Calu3 (cell line): ENCODE measurements around the gene SLC30A7. TPM values are rescaled to one million over a fixed set of nuclear protein-coding genes. Genes with fewer than 3 reads are reported as not detected.
"Not testable (repeated sequence)": the region's sequence is repeated elsewhere in the genome, so short reads cannot be mapped to it uniquely, and the experiment has no call there.

Experiments
- BruUV-seq: library from RNA; stranded (reverse); fragments of 400-500 nt; replicated peaks from 2 replicates; lab custom pipeline; 2021; lab: Mats Ljungman, UMichigan
- CTCF ChIA-PET: fragments of 300-600 bp; sonication (Branson Sonifier 250); formaldehyde crosslinking; loops from one replicate; lab custom pipeline; 2022; ENCODE audit warnings: antibody characterized with exemption; lab: Charles Lee
- DNase-seq: peaks from one replicate; pipeline ENCODE4 v3.0.0; 2022
- H3K27ac Mint-ChIP-seq: one replicate; pipeline ENCODE4 v1.8.0; 2022; ENCODE audit warnings: mixed read lengths; ENCODE audit not compliant: unreplicated experiment
- H3K27me3 Mint-ChIP-seq: one replicate; pipeline ENCODE4 v1.8.0; 2022; ENCODE audit warnings: mixed read lengths; ENCODE audit not compliant: unreplicated experiment
- H3K36me3 Mint-ChIP-seq: one replicate; pipeline ENCODE4 v1.8.0; 2022; ENCODE audit warnings: mild to moderate bottlenecking, moderate library complexity, mixed read lengths; ENCODE audit not compliant: insufficient read depth, unreplicated experiment
- H3K4me1 Mint-ChIP-seq: one replicate; pipeline ENCODE4 v1.8.0; 2022; ENCODE audit warnings: mild to moderate bottlenecking, low read depth, mixed read lengths; ENCODE audit not compliant: unreplicated experiment
- H3K4me3 Mint-ChIP-seq: one replicate; pipeline ENCODE4 v1.8.0; 2022; ENCODE audit warnings: mild to moderate bottlenecking, low read depth, moderate library complexity, mixed read lengths; ENCODE audit not compliant: unreplicated experiment
- H3K9me3 Mint-ChIP-seq: one replicate; pipeline ENCODE4 v1.8.0; 2022; ENCODE audit warnings: low read depth, mixed read lengths; ENCODE audit not compliant: unreplicated experiment
- intact Hi-C: fragments of 100-400 bp; cut with micrococcal nuclease; formaldehyde crosslinking; loops from one replicate; pipeline ENCODE4 v1.10.0; 2022; ENCODE audit not compliant: unreplicated experiment
- total RNA-seq: library from RNA; stranded (reverse); gene quantifications from 2 replicates; pipeline ENCODE4 v1.2.3, GENCODE V29; 2022
- TF ChIP-seq, protein P1 (sequence below): fragments of 200-600 bp; IDR thresholded peaks from one replicate; pipeline ENCODE4 v1.8.0; 2022; ENCODE audit warnings: antibody characterized with exemption; ENCODE audit not compliant: unreplicated experiment

Gene SLC30A7
- total RNA-seq, 1 experiment from 2014 or later: 38.2 TPM

DNA sequence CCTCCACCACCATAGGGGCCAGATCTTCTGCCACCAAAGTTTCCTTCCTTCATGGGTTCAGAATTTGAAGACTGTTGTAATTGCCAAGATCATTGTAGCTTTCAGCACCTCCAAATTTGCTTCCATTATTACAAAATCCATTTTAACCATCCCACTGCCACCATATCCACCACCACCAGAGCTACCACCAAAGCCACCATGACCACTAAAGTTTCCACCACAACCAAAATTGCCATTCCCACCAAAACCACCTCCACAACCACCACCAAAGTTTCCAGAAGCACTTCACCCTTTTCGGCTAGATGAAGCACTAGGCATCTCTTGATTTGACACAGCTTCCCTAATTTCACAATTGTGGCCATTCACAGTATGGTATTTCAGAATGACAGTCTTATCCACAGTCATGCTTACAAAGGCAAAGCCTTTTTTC, 45.2 kb downstream of the SLC30A7 start:
- CTCF ChIA-PET: no interaction called here
- TF ChIP-seq, protein P1, sequence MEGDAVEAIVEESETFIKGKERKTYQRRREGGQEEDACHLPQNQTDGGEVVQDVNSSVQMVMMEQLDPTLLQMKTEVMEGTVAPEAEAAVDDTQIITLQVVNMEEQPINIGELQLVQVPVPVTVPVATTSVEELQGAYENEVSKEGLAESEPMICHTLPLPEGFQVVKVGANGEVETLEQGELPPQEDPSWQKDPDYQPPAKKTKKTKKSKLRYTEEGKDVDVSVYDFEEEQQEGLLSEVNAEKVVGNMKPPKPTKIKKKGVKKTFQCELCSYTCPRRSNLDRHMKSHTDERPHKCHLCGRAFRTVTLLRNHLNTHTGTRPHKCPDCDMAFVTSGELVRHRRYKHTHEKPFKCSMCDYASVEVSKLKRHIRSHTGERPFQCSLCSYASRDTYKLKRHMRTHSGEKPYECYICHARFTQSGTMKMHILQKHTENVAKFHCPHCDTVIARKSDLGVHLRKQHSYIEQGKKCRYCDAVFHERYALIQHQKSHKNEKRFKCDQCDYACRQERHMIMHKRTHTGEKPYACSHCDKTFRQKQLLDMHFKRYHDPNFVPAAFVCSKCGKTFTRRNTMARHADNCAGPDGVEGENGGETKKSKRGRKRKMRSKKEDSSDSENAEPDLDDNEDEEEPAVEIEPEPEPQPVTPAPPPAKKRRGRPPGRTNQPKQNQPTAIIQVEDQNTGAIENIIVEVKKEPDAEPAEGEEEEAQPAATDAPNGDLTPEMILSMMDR: no peak
- H3K36me3 Mint-ChIP-seq: peaks cover 5% of the 10 kb centered on the region

DNA sequence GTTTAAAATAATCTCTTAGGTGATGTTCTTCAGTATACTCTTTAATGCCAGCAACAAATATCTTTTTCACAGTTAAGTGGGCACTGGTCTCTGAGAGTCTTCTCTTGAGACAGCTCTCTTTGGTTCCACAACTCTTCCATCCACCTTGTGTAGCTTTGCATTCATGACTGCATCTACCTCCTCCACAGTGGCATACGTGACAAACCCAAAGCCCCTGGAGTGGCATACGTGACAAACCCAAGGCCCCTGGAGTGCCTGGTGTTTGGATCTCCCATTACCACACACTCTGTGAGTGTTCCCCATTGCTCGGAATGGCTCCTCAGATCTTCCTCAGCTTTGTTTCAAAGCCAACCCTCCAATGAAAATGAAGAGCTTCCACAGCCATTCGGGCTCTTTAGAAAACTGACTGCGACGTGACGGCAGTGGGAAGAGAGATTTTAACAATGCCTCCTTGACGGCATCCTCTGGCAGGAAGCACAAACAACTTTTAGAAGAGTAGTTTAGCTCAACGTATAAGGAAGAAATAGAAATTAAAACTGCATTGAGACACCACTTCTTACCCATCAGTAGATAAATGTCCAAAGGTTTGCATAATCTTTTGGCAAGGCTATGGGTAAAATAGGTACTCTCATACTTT, 45.8 kb downstream of the SLC30A7 start:
- CTCF ChIA-PET: no interaction called here
- intact Hi-C loops: no loop called here
- H3K4me3 Mint-ChIP-seq: no peak overlapping the region

More for the DNA sequence above, 45.2 kb downstream of the SLC30A7 start:
- H3K9me3 Mint-ChIP-seq: no peaks in the 10 kb centered on the region
- intact Hi-C loops: no loop called here
- H3K4me1 Mint-ChIP-seq: no peaks in the 10 kb centered on the region
- H3K27me3 Mint-ChIP-seq: no peaks in the 10 kb centered on the region
- no TSS peak for BruUV-seq
- DNase-seq: no peak
- no peak overlapping the region for H3K4me3 Mint-ChIP-seq
- H3K27ac Mint-ChIP-seq: no peak overlapping the region

DNA sequence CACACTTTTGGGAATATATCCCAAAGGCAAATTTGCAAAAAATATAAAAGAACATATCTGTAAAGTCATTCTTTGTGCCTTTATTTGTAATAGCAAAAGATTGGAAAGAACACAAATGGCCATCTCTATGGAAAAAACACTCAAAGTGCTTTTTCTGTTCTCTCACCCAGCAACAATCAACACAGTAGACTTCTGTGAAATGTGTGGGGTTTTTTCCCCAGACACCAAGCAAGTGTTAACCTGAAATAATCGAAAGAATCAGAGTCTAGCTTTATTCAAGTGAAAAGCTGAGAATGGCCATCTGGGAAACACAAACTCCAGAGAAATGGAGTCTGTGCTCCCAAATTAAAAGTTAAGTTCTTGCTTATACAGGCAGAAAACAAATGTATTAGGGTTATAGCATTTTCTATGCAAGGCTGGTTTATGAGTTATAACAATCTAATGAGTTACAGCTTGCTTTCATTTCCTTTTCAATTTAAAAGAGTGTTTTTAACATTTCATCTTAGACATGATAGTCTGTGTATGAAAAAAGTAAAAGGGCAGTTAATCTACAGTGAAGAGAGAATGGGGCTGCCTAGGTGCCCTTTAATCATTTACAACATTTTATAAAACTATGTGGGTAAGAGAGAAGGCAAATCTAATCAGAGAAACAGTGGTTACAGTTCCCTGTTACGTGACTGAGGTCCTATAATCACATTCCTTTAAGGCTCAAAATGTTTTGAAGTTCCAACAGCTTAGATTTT, 46.6 kb downstream of the SLC30A7 start:
- no TSS peak for BruUV-seq
- Mint-ChIP-seq H3K27ac (no peak overlapping the region), H3K9me3 (no peaks in the 10 kb centered on the region), H3K4me1 (no peaks in the 10 kb centered on the region), H3K36me3 (peaks cover 5% of the 10 kb centered on the region), H3K27me3 (no peaks in the 10 kb centered on the region), H3K4me3 (no peak overlapping the region)
- no peak for DNase-seq
- TF ChIP-seq, protein P1: no peak
- intact Hi-C loops: no loop called here
- CTCF ChIA-PET: no interaction called here

More for the DNA sequence above, 45.8 kb downstream of the SLC30A7 start:
- BruUV-seq: no TSS peak
- peaks cover 5% of the 10 kb centered on the region for H3K36me3 Mint-ChIP-seq
- no peak for DNase-seq
- no peaks in the 10 kb centered on the region for H3K9me3 Mint-ChIP-seq
- no peaks in the 10 kb centered on the region for H3K27me3 Mint-ChIP-seq
- TF ChIP-seq, protein P1: no peak
- no peaks in the 10 kb centered on the region for H3K4me1 Mint-ChIP-seq
- no peak overlapping the region for H3K27ac Mint-ChIP-seq

DNA sequence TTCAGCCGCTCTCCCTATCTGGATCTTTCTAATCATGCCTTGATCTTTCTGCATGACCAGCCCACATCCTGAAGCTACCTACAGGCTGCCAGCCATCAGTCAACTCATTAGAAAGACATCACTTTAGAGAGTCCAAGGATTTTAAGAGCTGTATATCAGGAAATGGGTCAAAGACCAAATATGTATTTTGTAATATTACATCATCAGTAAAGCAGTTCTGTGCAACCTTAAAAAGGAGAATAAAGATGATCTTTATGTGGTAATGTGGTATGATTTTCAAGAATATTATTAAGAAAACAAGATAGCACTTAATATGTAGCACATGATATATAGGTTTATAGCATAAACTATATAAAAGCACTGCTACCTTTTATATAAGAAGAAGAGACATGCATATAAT, 47.6 kb downstream of the SLC30A7 start:
- H3K9me3 Mint-ChIP-seq: peaks cover 3% of the 10 kb centered on the region

DNA sequence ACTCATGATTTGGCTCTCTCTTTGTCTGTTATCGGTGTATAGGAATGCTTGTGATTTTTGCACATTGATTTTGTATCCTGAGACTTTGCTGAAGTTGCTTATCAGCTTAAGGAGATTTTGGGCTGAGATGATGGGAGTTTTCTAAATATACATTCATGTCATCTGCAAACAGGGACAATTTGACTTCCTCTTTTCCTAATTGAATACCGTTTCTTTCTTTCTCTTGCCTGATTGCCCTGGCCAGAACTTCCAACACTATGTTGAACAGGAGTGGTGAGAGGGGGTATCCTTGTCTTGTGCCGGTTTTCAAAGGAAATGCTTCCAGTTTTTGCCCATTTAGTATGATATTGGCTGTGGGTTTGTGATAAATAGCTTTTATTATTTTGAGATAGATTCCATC, 50.2 kb downstream of the SLC30A7 start:
- Mint-ChIP-seq H3K36me3 (peaks cover 11% of the 10 kb centered on the region), H3K4me1 (peaks cover 11% of the 10 kb centered on the region)
- CTCF ChIA-PET, BruUV-seq, H3K9me3 Mint-ChIP-seq, DNase-seq, H3K27ac Mint-ChIP-seq, intact Hi-C loops, H3K27me3 Mint-ChIP-seq, H3K4me3 Mint-ChIP-seq: not testable (repeated sequence)

More for the DNA sequence above, 47.6 kb downstream of the SLC30A7 start:
- TF ChIP-seq, protein P1: no peak
- H3K4me1 Mint-ChIP-seq: peaks cover 3% of the 10 kb centered on the region
- intact Hi-C loops: no loop called here
- H3K36me3 Mint-ChIP-seq: peaks cover 7% of the 10 kb centered on the region
- CTCF ChIA-PET: no interaction called here
- no TSS peak for BruUV-seq
- no peaks in the 10 kb centered on the region for H3K27me3 Mint-ChIP-seq
- no peak overlapping the region for H3K27ac Mint-ChIP-seq
- no peak overlapping the region for H3K4me3 Mint-ChIP-seq
- no peak for DNase-seq

DNA sequence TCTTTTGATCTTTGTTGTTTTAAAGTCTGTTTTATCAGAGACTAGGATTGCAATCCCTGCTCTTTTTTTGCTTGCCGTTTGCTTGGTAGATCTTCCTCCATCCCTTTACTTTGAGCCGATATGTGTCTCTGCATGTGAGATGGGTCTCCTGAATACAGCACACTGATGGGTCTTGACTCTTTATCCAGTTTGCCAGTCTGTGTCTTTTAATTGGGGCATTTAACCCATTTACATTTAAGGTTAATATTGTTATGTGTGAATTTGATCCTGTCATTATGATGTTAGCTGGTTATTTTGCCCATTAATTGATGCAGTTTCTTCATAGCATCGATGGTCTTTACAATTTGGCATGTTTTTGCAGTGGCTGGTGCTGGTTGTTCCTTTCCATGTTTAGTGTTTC, 51.9 kb downstream of the SLC30A7 start:
- intact Hi-C loops, H3K4me3 Mint-ChIP-seq: not testable (repeated sequence)
- H3K36me3 Mint-ChIP-seq: peaks cover 11% of the 10 kb centered on the region

More for the DNA sequence above, 51.9 kb downstream of the SLC30A7 start:
- H3K27me3 Mint-ChIP-seq, DNase-seq, CTCF ChIA-PET, H3K27ac Mint-ChIP-seq, H3K9me3 Mint-ChIP-seq, BruUV-seq: not testable (repeated sequence)
- H3K4me1 Mint-ChIP-seq: peaks cover 11% of the 10 kb centered on the region
